ENCODE data around the gene CRTAP.
"Not testable (repeated sequence)": the region's sequence is repeated elsewhere in the genome, so short reads cannot be mapped to it uniquely, and the experiment has no call there.

The CRTAP gene

DNA sequence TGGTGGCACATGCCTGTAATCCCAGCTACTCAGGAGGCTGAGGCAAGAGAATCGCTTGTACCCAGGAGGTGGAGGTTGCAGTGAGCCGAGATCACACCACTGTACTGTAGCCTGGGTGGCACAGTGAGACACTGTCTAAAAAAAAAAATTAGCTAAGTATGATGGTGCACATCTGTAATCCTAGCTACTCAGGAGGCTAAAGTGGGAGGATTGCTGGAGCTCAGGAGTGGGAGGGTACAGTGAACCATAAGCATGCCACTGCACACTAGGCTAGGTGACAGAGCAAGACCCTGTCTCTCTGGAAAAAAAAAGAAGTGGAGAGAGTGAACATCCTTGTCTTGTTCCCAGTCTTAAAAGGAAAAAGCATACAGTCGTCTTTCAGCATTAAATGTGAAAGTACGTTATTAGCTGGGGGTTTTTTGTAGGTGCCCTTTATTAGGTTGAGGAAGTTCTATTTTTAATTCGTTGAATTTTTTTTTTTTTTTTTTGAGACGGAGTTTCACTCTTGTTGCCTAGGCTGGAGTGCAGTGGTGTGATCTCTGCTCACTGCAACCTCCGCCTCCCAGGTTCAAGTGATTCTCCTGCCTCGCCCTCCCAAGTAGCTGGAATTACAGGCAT, 25.3 kb downstream of the CRTAP start:
- H3K36me3 Mint-ChIP-seq, result peaks cover 31% of the 10 kb centered on the region
- not testable (repeated sequence) for DNase-seq (ENCODE audit: low spot score in 2 of 2); H3K4me1 Mint-ChIP-seq; H3K27me3 Mint-ChIP-seq; H3K9me3 Mint-ChIP-seq
- peak; percentile 72 for ATAC-seq (ENCODE audit: low read depth)
- H3K4me3 Mint-ChIP-seq, result peak overlapping the region; percentile 61
- peak overlapping the region; percentile 51 for H3K27ac Mint-ChIP-seq

DNA sequence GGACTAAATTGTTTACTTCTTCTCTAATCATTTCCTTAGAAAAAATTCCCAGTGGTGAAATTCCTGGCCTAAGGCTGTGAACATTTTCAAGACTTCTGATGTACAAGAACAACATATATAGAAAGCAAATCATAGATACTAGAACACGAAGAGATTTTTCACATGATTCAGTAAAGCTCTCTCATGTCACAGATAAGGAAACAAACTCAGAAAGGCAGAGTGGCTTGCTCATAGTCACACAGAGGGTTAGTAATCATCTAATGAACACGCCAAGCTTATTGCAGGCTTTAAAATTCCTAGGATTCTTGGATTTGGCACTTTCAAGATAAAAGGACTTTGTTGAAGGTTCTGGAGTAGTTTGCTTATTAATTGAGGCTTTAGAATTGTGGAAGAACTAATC, 26.2 kb downstream of the CRTAP start:
- ATAC-seq (ENCODE audit: low read depth), result no peak
- Mint-ChIP-seq H3K4me1 (peaks cover 3% of the 10 kb centered on the region), H3K4me3 (no peak overlapping the region), H3K36me3 (peaks cover 30% of the 10 kb centered on the region), H3K9me3 (no peaks in the 10 kb centered on the region), H3K27ac (no peak overlapping the region), H3K27me3 (no peaks in the 10 kb centered on the region)
- DNase-seq (ENCODE audit: low spot score in 2 of 2), result no peak

DNA sequence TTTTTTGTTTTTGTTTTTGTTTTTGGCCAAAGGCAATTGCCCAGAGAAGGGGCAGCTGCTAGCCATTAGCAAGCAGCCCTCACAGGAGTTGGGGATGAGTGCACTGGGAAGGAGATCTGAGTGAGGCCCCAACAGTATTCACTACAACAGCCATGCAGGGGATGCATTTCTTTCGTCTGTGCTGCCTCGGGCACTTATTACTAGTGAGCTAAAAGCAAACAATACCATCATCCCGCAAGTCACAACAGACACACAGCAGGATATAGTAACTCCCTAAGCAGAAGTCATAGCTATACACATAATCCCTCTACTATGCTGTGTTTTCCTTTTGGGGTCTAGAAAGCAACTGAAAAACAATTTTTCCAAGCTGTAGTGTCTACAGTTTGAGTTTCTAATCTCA, 27.2 kb downstream of the CRTAP start:
- no peaks in the 10 kb centered on the region for H3K27me3 Mint-ChIP-seq
- H3K4me1 Mint-ChIP-seq, result peaks cover 3% of the 10 kb centered on the region
- DNase-seq (ENCODE audit: low spot score in 2 of 2), result no peak
- no peak for ATAC-seq (ENCODE audit: low read depth)
- H3K36me3 Mint-ChIP-seq, result peaks cover 27% of the 10 kb centered on the region
- H3K9me3 Mint-ChIP-seq, result no peaks in the 10 kb centered on the region
- no peak overlapping the region for H3K4me3 Mint-ChIP-seq
- H3K27ac Mint-ChIP-seq, result no peak overlapping the region

DNA sequence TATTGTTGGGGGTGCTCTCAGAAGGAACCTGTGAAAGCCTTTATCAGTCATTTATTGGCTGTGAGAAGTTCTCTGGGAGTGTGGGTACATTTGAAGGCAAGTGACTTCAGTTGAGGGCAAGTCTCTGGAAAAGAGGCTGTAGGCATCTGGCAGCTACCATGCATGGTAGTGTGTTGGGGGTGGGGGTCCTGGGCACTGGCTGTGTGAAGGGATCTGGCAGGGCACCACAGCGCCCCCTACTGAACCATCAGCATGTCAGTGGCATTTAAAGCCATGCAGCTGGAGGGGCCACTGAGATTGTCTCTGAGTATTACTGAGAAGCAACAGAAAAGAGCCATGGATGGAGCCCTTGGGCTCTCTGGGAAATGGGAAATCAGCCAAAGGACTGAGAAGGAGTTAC, 30.6 kb downstream of the CRTAP start:
- peak; percentile 42 for ATAC-seq (ENCODE audit: low read depth)
- H3K9me3 Mint-ChIP-seq, result no peaks in the 10 kb centered on the region
- peaks cover 7% of the 10 kb centered on the region for H3K4me1 Mint-ChIP-seq
- no peak overlapping the region for H3K27ac Mint-ChIP-seq
- H3K4me3 Mint-ChIP-seq, result no peak overlapping the region
- DNase-seq (ENCODE audit: low spot score in 2 of 2), result no peak
- H3K27me3 Mint-ChIP-seq, result no peaks in the 10 kb centered on the region
- peaks cover 18% of the 10 kb centered on the region for H3K36me3 Mint-ChIP-seq

DNA sequence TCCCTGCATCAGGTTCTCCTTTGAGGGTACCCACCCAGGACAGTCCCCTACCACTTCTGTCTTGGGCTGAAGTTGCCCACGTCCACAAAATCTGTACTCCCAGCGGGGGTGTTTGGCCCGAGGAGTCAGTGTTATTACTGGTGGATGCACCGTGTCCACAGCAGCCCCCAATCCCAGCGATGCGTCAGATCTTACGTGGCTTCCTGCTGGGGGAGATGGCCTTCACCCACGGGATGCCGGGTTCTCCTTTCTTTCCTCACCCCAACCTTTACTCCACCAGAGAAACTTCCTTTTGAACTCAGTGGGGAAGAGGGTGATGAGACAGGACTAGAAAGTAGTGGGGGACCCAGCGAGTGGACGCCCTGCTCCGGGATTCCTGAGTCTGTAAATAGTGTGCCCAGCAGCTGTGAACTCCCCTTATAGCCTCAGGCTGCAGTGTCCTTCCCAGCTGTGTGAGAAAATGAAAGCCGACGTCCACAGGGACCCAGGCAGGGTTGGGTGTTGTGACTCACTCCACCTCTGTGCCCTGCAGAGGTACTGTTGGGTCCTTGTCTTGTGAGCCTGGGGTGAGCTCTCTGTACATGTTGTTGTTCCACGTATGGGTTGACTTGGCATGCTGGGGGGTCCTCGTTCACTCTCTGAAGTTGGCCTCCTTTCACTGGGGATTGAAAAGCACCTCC, 31.5 kb downstream of the CRTAP start:
- H3K4me1 Mint-ChIP-seq, result peaks cover 7% of the 10 kb centered on the region
- no peak overlapping the region for H3K4me3 Mint-ChIP-seq
- ATAC-seq (ENCODE audit: low read depth) (no peak), DNase-seq (ENCODE audit: low spot score in 2 of 2) (no peak)
- H3K36me3 Mint-ChIP-seq, result peaks cover 18% of the 10 kb centered on the region
- H3K27ac Mint-ChIP-seq, result no peak overlapping the region
- no peaks in the 10 kb centered on the region for H3K9me3 Mint-ChIP-seq
- no peaks in the 10 kb centered on the region for H3K27me3 Mint-ChIP-seq

DNA sequence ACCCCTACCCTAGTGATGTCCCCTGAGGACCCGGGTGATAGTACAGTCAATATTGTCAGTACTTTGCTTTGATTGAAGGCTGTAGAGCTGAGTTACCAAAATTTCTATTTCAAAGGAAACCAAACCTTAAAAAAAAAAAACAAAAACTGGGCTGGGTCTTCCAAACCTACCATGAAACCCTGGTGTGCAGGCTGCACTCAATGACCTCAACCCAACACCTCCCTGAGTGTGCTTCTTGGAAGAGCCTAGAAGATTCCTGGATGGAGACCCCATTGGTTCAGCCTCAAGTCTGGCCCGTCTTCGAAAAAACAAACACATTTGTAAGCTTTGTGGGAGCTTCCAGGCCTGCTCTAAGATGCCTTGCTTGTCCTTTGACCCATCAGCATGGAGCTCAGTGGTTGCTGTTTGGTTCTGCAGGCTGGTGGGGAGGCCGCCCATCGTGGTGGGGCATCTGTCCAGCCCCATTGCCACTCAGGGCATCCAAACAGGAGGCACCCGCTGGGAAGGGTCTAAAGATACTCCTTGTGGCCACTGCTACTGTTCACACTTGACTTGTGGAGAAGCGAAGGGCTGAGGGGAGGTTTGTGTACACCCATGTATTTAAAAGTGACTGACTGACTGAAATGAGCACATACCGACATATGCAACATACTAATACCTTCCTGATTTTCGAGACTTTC, 32.2 kb downstream of the CRTAP start:
- Mint-ChIP-seq H3K27ac (no peak overlapping the region), H3K4me1 (peaks cover 7% of the 10 kb centered on the region), H3K27me3 (no peaks in the 10 kb centered on the region), H3K4me3 (no peak overlapping the region), H3K36me3 (peaks cover 18% of the 10 kb centered on the region), H3K9me3 (no peaks in the 10 kb centered on the region)
- DNase-seq (ENCODE audit: low spot score in 2 of 2) (no peak), ATAC-seq (ENCODE audit: low read depth) (no peak)

DNA sequence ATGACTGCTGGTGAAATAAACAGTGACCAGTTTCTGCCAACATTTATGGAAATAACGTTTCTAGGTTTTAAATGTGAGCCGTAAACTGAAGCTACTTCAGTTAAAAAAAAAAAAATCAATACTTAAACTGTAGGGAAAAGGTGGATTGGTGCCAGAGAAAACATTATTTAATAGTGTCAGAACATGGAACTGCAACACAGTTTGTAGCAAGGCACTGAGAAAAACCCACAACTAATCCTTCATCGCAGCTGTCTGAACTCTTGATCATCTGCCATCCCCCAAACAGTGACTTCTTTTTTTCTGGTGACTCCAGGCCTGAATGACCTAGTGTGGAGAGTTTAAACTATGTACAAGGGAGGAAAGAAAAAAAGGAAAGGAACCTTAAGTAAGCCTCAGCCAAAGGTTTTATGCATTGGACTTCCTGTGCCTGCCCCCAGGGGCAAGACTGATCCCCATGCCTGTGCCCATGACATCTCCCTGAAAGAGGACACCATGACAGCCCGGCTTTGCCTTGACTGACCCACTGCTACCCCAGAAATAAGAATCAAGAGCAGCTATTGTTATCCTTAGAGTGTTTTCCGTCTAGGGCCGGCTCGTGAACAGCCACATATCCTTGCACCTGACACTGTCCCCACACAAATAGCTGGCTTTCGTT, 33.1 kb downstream of the CRTAP start:
- no peaks in the 10 kb centered on the region for H3K9me3 Mint-ChIP-seq
- DNase-seq (ENCODE audit: low spot score in 2 of 2), result no peak
- H3K4me3 Mint-ChIP-seq, result no peak overlapping the region
- H3K36me3 Mint-ChIP-seq, result peaks cover 16% of the 10 kb centered on the region
- no peaks in the 10 kb centered on the region for H3K27me3 Mint-ChIP-seq
- ATAC-seq (ENCODE audit: low read depth), result no peak
- peaks cover 7% of the 10 kb centered on the region for H3K4me1 Mint-ChIP-seq
- H3K27ac Mint-ChIP-seq, result no peak overlapping the region

DNA sequence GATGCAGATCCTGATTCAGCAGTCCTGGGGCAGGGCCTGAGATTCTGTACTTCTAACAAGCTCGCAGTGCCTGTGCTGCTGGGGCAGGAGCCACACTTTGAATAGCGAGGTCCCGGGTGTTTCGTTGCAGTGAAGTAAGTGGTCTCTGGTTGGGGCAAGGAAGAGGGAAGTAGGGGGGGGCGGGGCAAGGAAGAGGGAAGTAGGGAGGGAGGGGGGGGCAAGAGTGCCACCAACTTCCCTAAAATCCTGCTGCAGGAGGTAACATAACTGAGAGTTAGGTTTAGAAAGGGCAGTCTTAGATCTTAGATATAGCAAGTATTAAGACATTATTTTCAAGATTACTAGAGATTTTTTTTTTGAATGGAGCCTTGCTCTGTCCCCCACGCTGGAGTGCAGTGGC, 35.5 kb downstream of the CRTAP start:
- H3K36me3 Mint-ChIP-seq, result no peaks in the 10 kb centered on the region
- ATAC-seq (ENCODE audit: low read depth), result peak; percentile 37
- DNase-seq (ENCODE audit: low spot score in 2 of 2), result no peak
- H3K4me3 Mint-ChIP-seq, result no peak overlapping the region
- H3K4me1 Mint-ChIP-seq, result peaks cover 9% of the 10 kb centered on the region
- H3K27me3 Mint-ChIP-seq, result peaks cover 2% of the 10 kb centered on the region
- no peaks in the 10 kb centered on the region for H3K9me3 Mint-ChIP-seq
- no peak overlapping the region for H3K27ac Mint-ChIP-seq

DNA sequence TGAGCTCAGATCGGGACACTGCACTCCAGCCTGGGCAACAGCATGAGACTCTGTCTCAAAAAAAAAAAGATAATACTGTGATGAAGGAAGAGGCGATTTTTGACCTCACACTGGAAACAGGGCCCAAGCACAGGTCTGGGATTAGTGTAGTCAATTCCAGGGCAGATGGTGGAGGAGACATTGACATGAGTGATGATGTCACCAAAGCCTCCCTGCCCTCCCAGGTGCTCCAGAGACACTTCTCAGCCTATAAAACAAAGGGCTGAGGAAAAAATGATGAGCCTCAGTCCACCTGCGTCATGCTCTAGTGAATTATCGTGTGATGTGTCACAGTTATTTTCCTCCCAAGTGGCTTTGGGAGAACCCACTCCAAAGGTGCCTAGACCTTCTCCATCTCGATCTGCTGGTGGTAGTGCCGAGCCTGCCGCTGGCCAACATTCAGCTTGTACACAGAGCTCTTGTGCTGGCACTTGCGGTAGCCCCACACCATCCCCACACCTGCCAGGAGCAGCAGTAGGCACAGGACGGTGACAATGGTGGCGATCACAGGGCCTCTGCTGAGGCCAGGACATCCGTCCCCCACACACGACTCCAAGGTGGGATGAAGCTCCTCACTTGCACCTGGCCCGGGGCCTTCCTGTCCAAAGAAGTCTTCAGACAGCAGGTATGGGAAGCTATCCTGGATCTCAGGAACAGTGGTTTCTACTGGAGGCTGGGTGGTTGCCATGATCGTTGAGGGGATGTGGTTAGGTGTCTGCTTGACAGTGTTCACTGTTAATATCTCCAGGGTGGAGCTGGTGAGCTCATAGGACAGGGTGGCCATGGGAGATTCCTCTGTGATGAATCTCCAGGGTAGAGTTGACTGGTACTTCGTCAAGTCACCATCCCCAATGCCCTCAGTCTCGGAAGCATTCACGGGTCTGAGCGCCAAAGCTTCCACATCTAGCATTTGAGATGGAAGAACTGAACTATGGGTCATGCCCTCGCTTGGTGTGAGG, 38.8 kb downstream of the CRTAP start:
- Mint-ChIP-seq H3K9me3 (no peaks in the 10 kb centered on the region), H3K36me3 (no peaks in the 10 kb centered on the region), H3K27ac (no peak overlapping the region), H3K4me3 (no peak overlapping the region), H3K27me3 (peaks cover 5% of the 10 kb centered on the region), H3K4me1 (peaks cover 9% of the 10 kb centered on the region)
- no peak for ATAC-seq (ENCODE audit: low read depth)
- DNase-seq (ENCODE audit: low spot score in 2 of 2), result no peak

DNA sequence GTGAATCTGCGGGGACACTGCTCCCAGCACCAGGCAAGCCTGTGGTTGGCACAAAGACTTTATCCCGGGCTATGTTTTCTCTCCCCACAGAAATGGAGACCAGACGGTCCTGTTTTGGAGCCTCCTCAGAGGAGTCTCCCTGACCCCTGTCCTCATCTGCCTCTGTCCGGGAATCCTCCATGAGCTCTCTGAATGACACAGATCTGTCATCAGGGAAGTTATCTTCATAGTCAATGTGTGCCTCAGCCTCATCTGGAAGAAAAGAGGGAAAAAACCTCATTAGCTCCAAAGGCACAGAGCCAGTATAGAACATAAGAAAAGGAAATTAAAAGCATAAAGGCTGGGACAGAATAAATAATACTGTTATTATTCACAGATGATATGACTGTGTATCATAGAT, 40.0 kb downstream of the CRTAP start:
- peaks cover 5% of the 10 kb centered on the region for H3K4me1 Mint-ChIP-seq
- peaks cover 5% of the 10 kb centered on the region for H3K27me3 Mint-ChIP-seq
- ATAC-seq (ENCODE audit: low read depth) (no peak), DNase-seq (ENCODE audit: low spot score in 2 of 2) (no peak)
- H3K9me3 Mint-ChIP-seq, result no peaks in the 10 kb centered on the region
- no peak overlapping the region for H3K4me3 Mint-ChIP-seq
- H3K36me3 Mint-ChIP-seq, result no peaks in the 10 kb centered on the region
- no peak overlapping the region for H3K27ac Mint-ChIP-seq

DNA sequence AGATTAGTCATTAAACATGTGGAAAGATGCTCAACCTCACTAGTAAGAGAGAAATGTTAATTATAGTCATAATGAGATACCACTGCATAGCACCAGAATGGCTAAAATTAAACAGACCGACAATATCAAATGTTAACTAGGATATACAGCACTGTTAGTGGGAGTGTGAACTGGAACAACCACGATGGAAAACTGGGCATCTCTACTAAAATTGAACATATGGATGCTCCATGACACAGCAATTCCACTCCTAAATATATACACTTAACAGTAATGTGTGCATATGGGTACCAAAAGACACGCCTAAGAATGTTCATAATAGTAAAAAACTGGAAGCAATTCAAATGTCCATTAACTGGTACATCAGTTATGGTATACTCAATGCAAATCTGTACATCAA, 41.5 kb downstream of the CRTAP start:
- no peaks in the 10 kb centered on the region for H3K36me3 Mint-ChIP-seq
- no peaks in the 10 kb centered on the region for H3K9me3 Mint-ChIP-seq
- H3K27me3 Mint-ChIP-seq, result peaks cover 8% of the 10 kb centered on the region
- H3K4me1 Mint-ChIP-seq, result peaks cover 2% of the 10 kb centered on the region
- no peak for DNase-seq (ENCODE audit: low spot score in 2 of 2)
- no peak overlapping the region for H3K27ac Mint-ChIP-seq
- ATAC-seq (ENCODE audit: low read depth), result no peak
- no peak overlapping the region for H3K4me3 Mint-ChIP-seq

DNA sequence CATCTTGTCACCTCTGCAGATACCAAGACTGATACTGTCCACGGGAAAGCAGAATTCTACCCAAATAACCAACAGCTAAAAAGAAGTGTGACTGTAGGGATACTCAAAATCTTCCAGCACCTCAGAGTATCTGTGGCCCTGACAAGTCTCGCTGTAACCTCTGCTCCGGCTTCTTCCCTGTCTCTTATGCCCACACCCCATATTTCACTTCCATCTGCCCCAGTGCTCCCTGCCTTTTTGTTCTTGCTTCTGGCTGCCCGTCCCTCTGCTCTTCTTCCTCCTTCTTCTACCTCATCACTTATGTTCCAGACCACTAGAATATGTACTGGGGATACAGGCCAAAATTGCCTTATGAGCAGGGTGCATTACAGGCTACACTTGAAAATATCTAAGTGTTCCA, 45.4 kb downstream of the CRTAP start:
- H3K4me3 Mint-ChIP-seq, result no peak overlapping the region
- no peak for ATAC-seq (ENCODE audit: low read depth)
- H3K4me1 Mint-ChIP-seq, result peaks cover 3% of the 10 kb centered on the region
- peaks cover 7% of the 10 kb centered on the region for H3K27me3 Mint-ChIP-seq
- no peaks in the 10 kb centered on the region for H3K36me3 Mint-ChIP-seq
- no peak for DNase-seq (ENCODE audit: low spot score in 2 of 2)
- H3K27ac Mint-ChIP-seq, result no peak overlapping the region
- H3K9me3 Mint-ChIP-seq, result no peaks in the 10 kb centered on the region

DNA sequence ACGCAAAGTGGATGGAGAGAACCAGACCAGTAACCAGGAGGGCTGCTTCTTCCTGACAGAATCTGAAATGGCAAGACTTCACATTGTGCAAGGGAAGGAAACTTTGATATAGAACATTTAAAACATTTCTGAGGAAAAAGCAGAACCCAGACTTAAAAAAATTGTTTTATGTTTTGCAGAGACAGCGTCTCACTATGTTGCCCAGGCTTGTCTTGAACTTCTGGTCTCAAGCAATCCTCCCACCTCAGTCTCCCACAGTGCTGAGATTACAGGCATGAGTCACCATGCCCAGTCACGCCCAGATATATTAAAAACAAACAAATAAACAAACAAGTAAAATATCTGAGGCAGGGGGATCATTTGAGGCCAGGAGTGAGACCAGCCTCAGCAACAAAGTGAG, 46.2 kb downstream of the CRTAP start:
- Mint-ChIP-seq H3K4me1 (peaks cover 4% of the 10 kb centered on the region), H3K27me3 (peaks cover 7% of the 10 kb centered on the region), H3K36me3 (no peaks in the 10 kb centered on the region), H3K27ac (no peak overlapping the region), H3K4me3 (no peak overlapping the region), H3K9me3 (no peaks in the 10 kb centered on the region)
- DNase-seq (ENCODE audit: low spot score in 2 of 2), result no peak
- ATAC-seq (ENCODE audit: low read depth), result no peak

Measured in memory B cell (primary cell).